ENCODE results near the gene IL36RN. TPM values are rescaled to one million over a fixed set of nuclear protein-coding genes. Genes with fewer than 3 reads are reported as not detected.

The IL36RN gene
- polyA plus RNA-seq, 2 of the 4 experiments (the other 2 are of a cell fraction), result not detected

GRCh38 chr2:113067681-113068080, 8.7 kb downstream of the IL36RN start, which contains the start of gene IL1F10:
Gene IL1F10, plus strand, starts transcription at chr2:113067970. Its CDS starts 4,769 bp downstream, at chr2:113072739.
- DNase-seq (ENCODE audit: low read depth in 1 of 2, low spot score in 1 of 2) (no peak), ATAC-seq (no peak), FAIRE-seq (no peak)
- Histone ChIP-seq H3K4me2 (no peak within 1 kb of the TSS), H3K9me3 (0 out of 3 replicates have a peak, but pooled peaks cover 10% of the 10 kb centered on the region), H3K4me3 (no peak within 1 kb of the TSS), H3K4me1 (peaks cover 7% of the 10 kb centered on the region; the same call in 1 of the 3 replicates), H3K27ac (no peak within 1 kb of the TSS)
- TF ChIP-seq CBX8 (IDR thresholded peaks at IDR 0.05) (no peak), FOXS1 (CRISPR knock-in tag; IDR thresholded peaks at IDR 0.05) (no peak), EHF (CRISPR knock-in tag; IDR thresholded peaks at IDR 0.05) (no peak), FOSL2 (IDR thresholded peaks at IDR 0.05) (no peak), FOSL2 (CRISPR knock-in tag; IDR thresholded peaks at IDR 0.05) (no peak), FOSB (CRISPR knock-in tag; IDR thresholded peaks at IDR 0.05) (no peak), PBX3 (IDR thresholded peaks at IDR 0.05) (no peak), HDAC2 (IDR thresholded peaks at IDR 0.05) (no peak), KDM1A (IDR thresholded peaks at IDR 0.05; ENCODE audit: low read depth) (no peak), RAD21 (conservative IDR thresholded peaks at IDR 0.05 in 1 of 2, IDR thresholded peaks at IDR 0.05 in 1 of 2) (no peak), RCOR1 (IDR thresholded peaks at IDR 0.05; ENCODE audit: low read depth, low read length) (no peak), BHLHE40 (IDR thresholded peaks at IDR 0.05; ENCODE audit: low read depth, low read length) (no peak), ZFP36 (IDR thresholded peaks at IDR 0.05; ENCODE audit: borderline replicate concordance, partially characterized antibody) (no peak), ELK1 (IDR thresholded peaks at IDR 0.05; ENCODE audit: low read depth, low read length) (no peak), EHMT2 (IDR thresholded peaks at IDR 0.05; ENCODE audit: low read depth) (no peak), PHF8 (IDR thresholded peaks at IDR 0.05; ENCODE audit: borderline replicate concordance, low read depth) (no peak)
- POLR2A ChIA-PET, result no interaction called here
- CTCF ChIA-PET, result interaction anchor here (1.2 to 3.9 kb wide), 2 partner anchors 9 to 12 kb away, joined by 3 to 21 read pairs; partner anchors contain the start of gene IL36RN
- 64% methylated on average over 3 of the region's 3 CpGs for WGBS (ENCODE audit: missing lambda C conversion rate)

- 0 out of 3 replicates have a peak, but pooled peaks cover 10% of the 10 kb centered on the region for H3K9me3 ChIP-seq
- ChIA-PET CTCF (interaction anchor here (1.2 to 3.9 kb wide), 2 partner anchors 9 to 12 kb away, joined by 3 to 21 read pairs; partner anchors contain the start of gene IL36RN), POLR2A (no interaction called here)
- peaks cover 7% of the 10 kb centered on the region; the same call in 1 of the 3 replicates for H3K4me1 ChIP-seq
- no peak for ATAC-seq
- H3K4me2 ChIP-seq, result no peak overlapping the region
- no peak for FAIRE-seq
- 17% methylated on average over 2 of the region's 2 CpGs for WGBS (ENCODE audit: missing lambda C conversion rate)
- H3K27ac ChIP-seq, result no peak overlapping the region
- no peak for DNase-seq (ENCODE audit: low read depth in 1 of 2, low spot score in 1 of 2)
- TF ChIP-seq, protein P1, sequence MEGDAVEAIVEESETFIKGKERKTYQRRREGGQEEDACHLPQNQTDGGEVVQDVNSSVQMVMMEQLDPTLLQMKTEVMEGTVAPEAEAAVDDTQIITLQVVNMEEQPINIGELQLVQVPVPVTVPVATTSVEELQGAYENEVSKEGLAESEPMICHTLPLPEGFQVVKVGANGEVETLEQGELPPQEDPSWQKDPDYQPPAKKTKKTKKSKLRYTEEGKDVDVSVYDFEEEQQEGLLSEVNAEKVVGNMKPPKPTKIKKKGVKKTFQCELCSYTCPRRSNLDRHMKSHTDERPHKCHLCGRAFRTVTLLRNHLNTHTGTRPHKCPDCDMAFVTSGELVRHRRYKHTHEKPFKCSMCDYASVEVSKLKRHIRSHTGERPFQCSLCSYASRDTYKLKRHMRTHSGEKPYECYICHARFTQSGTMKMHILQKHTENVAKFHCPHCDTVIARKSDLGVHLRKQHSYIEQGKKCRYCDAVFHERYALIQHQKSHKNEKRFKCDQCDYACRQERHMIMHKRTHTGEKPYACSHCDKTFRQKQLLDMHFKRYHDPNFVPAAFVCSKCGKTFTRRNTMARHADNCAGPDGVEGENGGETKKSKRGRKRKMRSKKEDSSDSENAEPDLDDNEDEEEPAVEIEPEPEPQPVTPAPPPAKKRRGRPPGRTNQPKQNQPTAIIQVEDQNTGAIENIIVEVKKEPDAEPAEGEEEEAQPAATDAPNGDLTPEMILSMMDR (IDR thresholded peaks at IDR 0.05), result no peak
- TF ChIP-seq MAZ (IDR thresholded peaks at IDR 0.05; ENCODE audit: borderline replicate concordance, low read depth, low read length), result no peak
- TF ChIP-seq CBX2 (IDR thresholded peaks at IDR 0.05; ENCODE audit: borderline replicate concordance, low read depth), result no peak
- TF ChIP-seq E2F6 (IDR thresholded peaks at IDR 0.05; ENCODE audit: borderline replicate concordance, low read depth), result no peak
- no peak for TF ChIP-seq KDM5A (IDR thresholded peaks at IDR 0.05)
- TF ChIP-seq HEYL (CRISPR knock-in tag; IDR thresholded peaks at IDR 0.05), result no peak
- no peak for TF ChIP-seq FOXS1 (CRISPR knock-in tag; IDR thresholded peaks at IDR 0.05)
- TF ChIP-seq SREBF2 (IDR thresholded peaks at IDR 0.05), result no peak
- no peak for TF ChIP-seq GATA3 (IDR thresholded peaks at IDR 0.05; ENCODE audit: borderline replicate concordance)
- no peak for TF ChIP-seq ZFP36 (IDR thresholded peaks at IDR 0.05; ENCODE audit: borderline replicate concordance, partially characterized antibody)
- TF ChIP-seq CBX8 (IDR thresholded peaks at IDR 0.05), result no peak
- TF ChIP-seq SMC3 (IDR thresholded peaks at IDR 0.05), result no peak
- no peak for TF ChIP-seq RCOR1 (IDR thresholded peaks at IDR 0.05; ENCODE audit: low read depth, low read length)
- no peak overlapping the region for H3K4me3 ChIP-seq
Observed at GRCh38 chr2:113068249-113068648, 9.3 kb downstream of the IL36RN start.

All from A549 (cell line).